Hepatocyte (in vitro differentiated cells): ENCODE measurements around the gene DMBX1.

ENCODE experiments used
- CTCF ChIP-seq: fragments of 200-600 bp; sonication (generic); IDR thresholded peaks from 2 replicates; pipeline ENCODE4 v1.5.1; 2016; ENCODE audit warnings: antibody characterized with exemption, mild to moderate bottlenecking; ENCODE audit not compliant: poor library complexity
- EZH2 ChIP-seq: fragments of 200-600 bp; sonication (generic); IDR thresholded peaks from 2 replicates; pipeline ENCODE4 v1.6.1; 2016; ENCODE audit warnings: antibody characterized with exemption, mild to moderate bottlenecking, borderline replicate concordance
- EZH2phosphoT487 ChIP-seq: fragments of 200-600 bp; sonication (generic); IDR thresholded peaks from one replicate; pipeline ENCODE4 v1.6.1; 2018; ENCODE audit warnings: antibody characterized with exemption, mild to moderate bottlenecking, low read depth, moderate library complexity; ENCODE audit not compliant: unreplicated experiment, severe bottlenecking

- TF ChIP-seq EZH2 (no peak), CTCF (no peak), EZH2phosphoT487 (no peak)
Measured at GRCh38 chr1:46517010-46517600, 27.5 kb downstream of the DMBX1 start.
